Esophagus squamous epithelium (tissue), 5 donors: ENCODE data around the gene GABRR2. TPM values are rescaled to one million over a fixed set of nuclear protein-coding genes. Genes with fewer than 3 reads are reported as not detected.

ENCODE experiments used
- DNase-seq: peaks from one replicate; lab custom pipeline; 2025; lab: John Stamatoyannopoulos, UW
- H3K27ac ChIP-seq, 4 donors: fragments of 200-600 bp; sonication (generic); one replicate each; pipeline ENCODE4 v1.5.1; 2016 to 2019; ENCODE audit warnings: mild to moderate bottlenecking in 1 of 4
- H3K27me3 ChIP-seq, 4 donors: fragments of 200-600 bp; sonication (generic); 1 replicate in 3 of 4; 2 replicates in 1 of 4; pipeline versions ENCODE4 v1.5.1 to v1.6.0; 2017 to 2021; ENCODE audit warnings: antibody characterized with exemption in 1 of 4
- H3K36me3 ChIP-seq, 3 donors: fragments of 200-600 bp; sonication (generic); one replicate each; pipeline ENCODE4 v1.5.1; 2016 to 2019
- H3K4me1 ChIP-seq, 3 donors: fragments of 200-600 bp; sonication (generic); one replicate each; pipeline ENCODE4 v1.5.1; 2017 to 2019
- H3K4me3 ChIP-seq, 4 donors: fragments of 200-600 bp; sonication (generic); 1 replicate in 3 of 4; 2 replicates in 1 of 4; pipeline ENCODE4 v1.5.1; 2016 to 2019; ENCODE audit warnings: mild to moderate bottlenecking in 2 of 4, moderate library complexity in 1 of 4
- H3K9me3 ChIP-seq, 3 donors: fragments of 200-600 bp; sonication (generic); one replicate each; pipeline ENCODE4 v1.5.1; 2016 to 2019
- POLR2A ChIP-seq, 4 donors: fragments of 450-650 bp; IDR thresholded peaks; one replicate each; pipeline ENCODE4 v1.6.1; 2017; ENCODE audit warnings: antibody characterized with exemption in 4 of 4, mild to moderate bottlenecking in 4 of 4, moderate library complexity in 3 of 4
- WGBS, 2 donors: methylation state at CpG; one replicate each; pipeline ENCODE4 v1.1.5; 2018; 5-methylcytosine and 5-hydroxymethylcytosine counted together
- intact Hi-C: fragments of 100-400 bp; cut with DNase I; formaldehyde crosslinking; loops from one replicate; pipeline ENCODE4 v1.15.0; 2022
- total RNA-seq, 4 donors: library from RNA; depleted of rRNA; stranded (reverse); fragments of >200 nt; gene quantifications; one replicate each; pipeline ENCODE4 v1.1.0, GENCODE V29; 2016
- TF ChIP-seq, protein P1 (sequence below), 6 experiments: fragments of 450-650 bp in 4 of 6; fragments of 200-600 bp in 2 of 6; sonication (generic) in 2 of 6; IDR thresholded peaks; one replicate each; pipeline ENCODE4 v1.5.1; 2016 to 2019; ENCODE audit warnings: antibody characterized with exemption in 6 of 6, mild to moderate bottlenecking in 4 of 6, moderate library complexity in 4 of 6
- donor health status: DM: yes; HTN: yes; CAD: no.

Gene GABRR2
- total RNA-seq, 4 donors from 2014 or later = 0.19 TPM; not detected in 3

DNA sequence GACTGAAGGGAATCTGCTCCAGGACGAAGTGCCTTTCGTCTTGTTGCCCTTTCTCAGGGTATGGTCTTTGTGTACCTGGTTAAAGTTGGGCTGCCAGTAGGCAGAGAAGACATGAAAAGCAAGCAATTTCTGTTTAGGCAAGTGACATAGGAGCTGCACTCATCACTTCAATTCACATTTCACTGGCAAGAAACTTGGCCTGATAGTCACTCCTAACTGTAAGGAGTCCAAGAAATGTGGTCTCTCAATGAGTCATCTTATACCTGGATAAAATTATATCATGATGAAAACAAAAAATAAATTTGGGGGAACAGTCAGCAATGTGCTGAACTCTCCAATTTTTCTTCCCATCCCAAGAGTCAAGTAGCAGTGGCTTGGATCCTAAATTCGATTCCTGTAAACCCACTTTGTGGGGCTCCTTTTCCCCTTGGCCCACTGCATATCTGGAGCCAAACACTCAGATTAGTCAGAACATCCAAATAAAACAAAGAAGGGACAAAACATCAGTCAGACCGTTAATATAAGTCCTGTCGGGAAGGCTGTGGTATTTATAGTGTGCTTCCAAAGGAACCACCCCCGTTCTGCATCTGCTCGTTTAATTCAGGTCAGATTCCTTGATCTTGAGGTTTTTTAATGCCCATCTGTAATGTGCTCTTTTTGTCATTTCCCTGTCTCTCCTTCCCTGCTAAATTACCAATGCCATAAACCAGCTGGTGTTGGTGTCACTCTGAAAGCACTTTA, 93.0 kb downstream of the GABRR2 start:
- Histone ChIP-seq H3K27me3 (no peaks in the 10 kb centered on the region), H3K9me3 (no peaks in the 10 kb centered on the region), H3K4me1 (peaks cover 0 to 11% (median 0%) of the 10 kb centered on the region in 3 donors), H3K27ac (no peak overlapping the region), H3K4me3 (no peak overlapping the region), H3K36me3 (no peaks in the 10 kb centered on the region)
- intact Hi-C loops = no loop called here
- TF ChIP-seq POLR2A (IDR thresholded peaks at IDR 0.05) = no peak
- TF ChIP-seq, protein P1, sequence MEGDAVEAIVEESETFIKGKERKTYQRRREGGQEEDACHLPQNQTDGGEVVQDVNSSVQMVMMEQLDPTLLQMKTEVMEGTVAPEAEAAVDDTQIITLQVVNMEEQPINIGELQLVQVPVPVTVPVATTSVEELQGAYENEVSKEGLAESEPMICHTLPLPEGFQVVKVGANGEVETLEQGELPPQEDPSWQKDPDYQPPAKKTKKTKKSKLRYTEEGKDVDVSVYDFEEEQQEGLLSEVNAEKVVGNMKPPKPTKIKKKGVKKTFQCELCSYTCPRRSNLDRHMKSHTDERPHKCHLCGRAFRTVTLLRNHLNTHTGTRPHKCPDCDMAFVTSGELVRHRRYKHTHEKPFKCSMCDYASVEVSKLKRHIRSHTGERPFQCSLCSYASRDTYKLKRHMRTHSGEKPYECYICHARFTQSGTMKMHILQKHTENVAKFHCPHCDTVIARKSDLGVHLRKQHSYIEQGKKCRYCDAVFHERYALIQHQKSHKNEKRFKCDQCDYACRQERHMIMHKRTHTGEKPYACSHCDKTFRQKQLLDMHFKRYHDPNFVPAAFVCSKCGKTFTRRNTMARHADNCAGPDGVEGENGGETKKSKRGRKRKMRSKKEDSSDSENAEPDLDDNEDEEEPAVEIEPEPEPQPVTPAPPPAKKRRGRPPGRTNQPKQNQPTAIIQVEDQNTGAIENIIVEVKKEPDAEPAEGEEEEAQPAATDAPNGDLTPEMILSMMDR (IDR thresholded peaks at IDR 0.05) = no peak
- DNase-seq = no peak
- WGBS, 2 donors = 26 to 33% methylated on average over 7 of the region's 7 CpGs

DNA sequence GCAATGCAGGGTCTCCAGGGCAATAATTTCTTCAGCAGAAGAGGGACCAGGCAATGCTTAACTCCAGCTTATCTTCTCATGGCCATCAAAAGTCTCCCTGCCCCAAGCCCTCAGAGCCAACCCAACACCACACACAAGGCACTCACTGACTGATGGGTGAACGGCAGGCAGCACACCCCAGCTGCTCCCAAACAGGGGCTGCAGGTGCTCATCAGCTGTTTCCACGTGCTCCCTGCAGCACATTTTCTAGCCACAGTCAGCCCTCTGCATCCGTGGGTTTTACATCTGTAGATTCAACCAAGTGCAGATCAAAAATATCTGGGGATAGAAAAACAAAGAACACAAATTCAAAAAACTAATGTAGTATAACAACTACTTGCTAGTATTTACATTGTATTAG, 94.0 kb downstream of the GABRR2 start:
- intact Hi-C loops = no loop called here
- DNase-seq = no peak
- no peaks in the 10 kb centered on the region for H3K9me3 ChIP-seq
- no peak for TF ChIP-seq POLR2A (IDR thresholded peaks at IDR 0.05)
- TF ChIP-seq, protein P1 (IDR thresholded peaks at IDR 0.05) = no peak
- no peaks in the 10 kb centered on the region for H3K27me3 ChIP-seq
- no peak overlapping the region for H3K27ac ChIP-seq
- no peaks in the 10 kb centered on the region for H3K36me3 ChIP-seq
- 77 to 78% methylated on average over 2 to 3 of the region's 3 CpGs for WGBS, 2 donors
- H3K4me1 ChIP-seq = peaks cover 0 to 11% (median 0%) of the 10 kb centered on the region in 3 donors
- H3K4me3 ChIP-seq = no peak overlapping the region

- 52 to 58% methylated on average over 10 of the region's 10 CpGs for WGBS, 2 donors
- Histone ChIP-seq H3K9me3 (no peaks in the 10 kb centered on the region), H3K4me3 (no peak within 1 kb of the TSS), H3K4me1 (peaks cover 0 to 7% (median 0%) of the 10 kb centered on the region in 3 donors), H3K27me3 (no peaks in the 10 kb centered on the region), H3K36me3 (no peaks in the 10 kb centered on the region), H3K27ac (no peak within 1 kb of the TSS)
- no peak for DNase-seq
- TF ChIP-seq, protein P1 (IDR thresholded peaks at IDR 0.05) = no peak
- no peak for TF ChIP-seq POLR2A (IDR thresholded peaks at IDR 0.05)
- intact Hi-C loops = no loop called here
These were observed 97.7 kb downstream of the GABRR2 start, which contains the start of gene GABRR1 for GRCh38 chr6:89217299-89217910. TSS of gene GABRR1 (minus strand) at chr6:89217358. CDS start at chr6:89217322, 36 bp downstream.

DNA sequence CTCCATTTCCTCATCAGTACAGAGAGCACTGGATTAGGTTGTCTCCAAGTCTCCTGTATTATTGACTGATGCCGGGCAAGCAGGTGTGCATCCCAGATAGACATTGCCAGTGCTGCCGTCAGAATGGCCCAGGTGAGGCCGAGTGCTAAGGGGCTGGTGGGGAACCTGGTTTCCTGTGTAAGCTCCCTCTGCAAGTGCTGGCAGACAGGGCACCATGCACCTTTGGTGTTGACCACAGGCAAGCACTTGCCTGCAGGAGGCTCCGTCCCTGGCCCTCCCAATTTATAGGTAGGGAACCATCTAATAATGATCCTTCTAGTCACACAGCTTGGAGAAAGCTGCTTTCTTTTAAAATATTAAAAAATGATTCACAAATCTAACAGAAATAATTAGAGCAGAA, 98.7 kb downstream of the GABRR2 start:
- Histone ChIP-seq H3K36me3 (no peaks in the 10 kb centered on the region), H3K27me3 (no peaks in the 10 kb centered on the region), H3K4me1 (no peaks in the 10 kb centered on the region), H3K4me3 (no peak overlapping the region), H3K27ac (no peak overlapping the region), H3K9me3 (no peaks in the 10 kb centered on the region)
- intact Hi-C loops = no loop called here
- WGBS, 2 donors = 82 to 83% methylated on average over 2 to 4 of the region's 4 CpGs
- TF ChIP-seq, protein P1 (IDR thresholded peaks at IDR 0.05) = no peak
- TF ChIP-seq POLR2A (IDR thresholded peaks at IDR 0.05) = no peak
- no peak for DNase-seq

GRCh38 chr6:89215391-89215790, 99.7 kb downstream of the GABRR2 start:
- Histone ChIP-seq H3K9me3 (no peaks in the 10 kb centered on the region), H3K36me3 (no peaks in the 10 kb centered on the region), H3K27ac (no peak overlapping the region), H3K4me3 (no peak overlapping the region), H3K27me3 (no peaks in the 10 kb centered on the region), H3K4me1 (no peaks in the 10 kb centered on the region)
- no peak for TF ChIP-seq POLR2A (IDR thresholded peaks at IDR 0.05)
- TF ChIP-seq, protein P1 (IDR thresholded peaks at IDR 0.05) = no peak
- no peak for DNase-seq
- intact Hi-C loops = no loop called here
